ENCODE measurements around the gene OR14C36. TPM values are rescaled to one million over a fixed set of nuclear protein-coding genes. Genes with fewer than 3 reads are reported as not detected.
"Not testable (repeated sequence)": the region's sequence is repeated elsewhere in the genome, so short reads cannot be mapped to it uniquely, and the experiment has no call there.

OR14C36 gene
- total and polyA plus RNA-seq, 2 of the 8 experiments (the other 6 are each of a cell fraction or from before 2014, with no cell fraction given) = not detected

GRCh38 chr1:248303324-248303723 lies 45.3 kb upstream of the OR14C36 start, which contains the start of gene OR2T12 (continued):
- TF ChIP-seq SRF (IDR thresholded peaks at IDR 0.05; ENCODE audit: low read depth, low read length) = no peak
- TF ChIP-seq RXRA (IDR thresholded peaks at IDR 0.05; ENCODE audit: insufficient read depth, low read depth, low read length) = no peak

- DNase-seq (ENCODE audit: low read depth in 1 of 2, low spot score in 2 of 2); H3K79me1 ChIP-seq (ENCODE audit: low read depth, low read length); CTCF ChIA-PET (ENCODE audit: partially characterized antibody); H4K91ac ChIP-seq (replicated peaks; ENCODE audit: insufficient read length, low read length); H3K4me2 ChIP-seq (ENCODE audit: insufficient read depth in 1 of 2, low read depth in 2 of 2, low read length in 2 of 2); H3K27me3 ChIP-seq (replicated peaks in 1 of 4; ENCODE audit: control insufficient read depth in 3 of 4, extremely low read depth in 1 of 4, insufficient read depth in 3 of 4, low read length in 3 of 4); FAIRE-seq; H3K14ac ChIP-seq (ENCODE audit: insufficient read length); H3K9ac ChIP-seq (replicated peaks in 1 of 4; ENCODE audit: extremely low read depth in 1 of 4, low read depth in 3 of 4, low read length in 3 of 4); H2BK15ac ChIP-seq (ENCODE audit: low read length); H4K20me1 ChIP-seq (replicated peaks in 1 of 2; ENCODE audit: control insufficient read depth in 1 of 2, insufficient read depth in 2 of 2, low read length in 2 of 2); H2BK20ac ChIP-seq (ENCODE audit: low read length); H3K23me2 ChIP-seq (ENCODE audit: low read depth, low read length); H4K8ac ChIP-seq (ENCODE audit: extremely low read depth, insufficient read depth, low read length); POLR2A ChIA-PET (ENCODE audit: partially characterized antibody); H3K27ac ChIP-seq (ENCODE audit: low read depth, low read length); H2AFZ ChIP-seq (ENCODE audit: low read length); H2AK5ac ChIP-seq (ENCODE audit: low read depth, low read length); H3K23ac ChIP-seq (ENCODE audit: insufficient read length); H3K4me3 ChIP-seq (ENCODE audit: extremely low read depth in 1 of 4, insufficient read depth in 2 of 4, low read depth in 3 of 4, low read length in 4 of 4); H3K4ac ChIP-seq (replicated peaks; ENCODE audit: insufficient read length, low read depth, low read length); H2BK5ac ChIP-seq (ENCODE audit: low read depth, low read length); H3K4me1 ChIP-seq (replicated peaks in 1 of 4; ENCODE audit: control insufficient read depth in 3 of 4, insufficient read depth in 4 of 4, low read length in 3 of 4); H3K56ac ChIP-seq (replicated peaks; ENCODE audit: insufficient read length, low read depth, low read length); H3K18ac ChIP-seq (ENCODE audit: extremely low read depth, low read length); H3K36me3 ChIP-seq (ENCODE audit: control insufficient read depth in 2 of 4, insufficient read depth in 4 of 4, low read length in 3 of 4); H2BK120ac ChIP-seq (replicated peaks; ENCODE audit: low read depth, low read length); H2BK12ac ChIP-seq (ENCODE audit: low read depth, low read length); H4K5ac ChIP-seq (ENCODE audit: insufficient read length, low read depth, low read length); H3K79me2 ChIP-seq (ENCODE audit: control insufficient read depth in 1 of 2, insufficient read depth in 2 of 2, low read length in 2 of 2): not testable (repeated sequence)
- 82% methylated on average over 9 of the region's 9 CpGs; no CpG with 5 or more reads in 1 of the 2 experiments for WGBS, 2 experiments (ENCODE audit: extremely low coverage in 1 of 2, insufficient coverage in 1 of 2, insufficient read length in 1 of 2, insufficient replicate concordance in 2 of 2, low coverage in 1 of 2, low lambda C conversion rate in 2 of 2, missing lambda C conversion rate in 1 of 2)
- peaks cover 40 to 47% of the 10 kb centered on the region in 2 experiments for H3K9me3 ChIP-seq (ENCODE audit: insufficient read depth in 2 of 2, low read depth in 1 of 2, low read length in 1 of 2)
Observed at GRCh38 chr1:248305672-248306071, 42.9 kb upstream of the OR14C36 start.

Measured in H1 (cell line).